Astrocyte (in vitro differentiated cells and primary cell): Measurements from ENCODE around the gene RNF212. TPM values are rescaled to one million over a fixed set of nuclear protein-coding genes. Genes with fewer than 3 reads are reported as not detected.

Experiments
- total RNA-seq: library from RNA; stranded (reverse); gene quantifications from 2 replicates; pipeline ENCODE4 v1.2.1, GENCODE V29; 2021

Gene RNF212
- total RNA-seq, 1 donor from 2014 or later = 2.2 TPM

Other genes with a start within 250 kb of the RNF212 start
- gene GAK, start 181.2 kb downstream of the RNF212 start, total RNA-seq = 86.9 and 89.9 TPM in 2 replicates
- gene TMEM175, start 181.1 kb downstream of the RNF212 start, total RNA-seq = 22.1 and 27.8 TPM in 2 replicates
- 19.0 and 20.2 TPM in 2 replicates for gene DGKQ, start 140.0 kb downstream of the RNF212 start, total RNA-seq
- 20.5 and 27.0 TPM in 2 replicates for gene IDUA, start 126.5 kb downstream of the RNF212 start, total RNA-seq
- 0.34 and 0.38 TPM in 2 replicates for gene SLC26A1, start 120.2 kb downstream of the RNF212 start, total RNA-seq
- gene FGFRL1, start 101.9 kb downstream of the RNF212 start, total RNA-seq = 64.2 and 64.9 TPM in 2 replicates
- 47.8 and 55.5 TPM in 2 replicates for gene SPON2, start 59.0 kb upstream of the RNF212 start, total RNA-seq
- gene CTBP1, start 135.6 kb upstream of the RNF212 start, total RNA-seq = 115 and 136 TPM in 2 replicates
- gene MAEA, start 176.3 kb upstream of the RNF212 start, total RNA-seq = 73.3 and 79.3 TPM in 2 replicates
- 14.2 and 14.8 TPM in 2 replicates for gene UVSSA, start 233.6 kb upstream of the RNF212 start, total RNA-seq